SK-MEL-5 (cell line): ENCODE results near the gene MYLK. TPM values are rescaled to one million over a fixed set of nuclear protein-coding genes. Genes with fewer than 3 reads are reported as not detected.
"Not testable (repeated sequence)": the region's sequence is repeated elsewhere in the genome, so short reads cannot be mapped to it uniquely, and the experiment has no call there.

ENCODE experiments used
- DNase-seq: peaks from one replicate; pipeline ENCODE4 v3.0.0-alpha.2; 2016; ENCODE audit warnings: low read depth, low spot score
- in situ Hi-C: cut with HindIII; loops from 2 replicates; pipeline ENCODE4 v1.10.0; 2016; ENCODE audit warnings: low sequenced_read_pairs, high pct_unique_total_duplicates, low pct_unique_long_range_greater_than_20kb
- total RNA-seq: library from RNA; depleted of rRNA; stranded (reverse); fragments of >200 nt; shearing (Covaris generic); gene quantifications from 2 replicates; pipeline ENCODE4 v1.2.3, GENCODE V29; 2014

MYLK gene
- total RNA-seq, 1 experiment from 2014 or later, result 23.7 TPM

DNA sequence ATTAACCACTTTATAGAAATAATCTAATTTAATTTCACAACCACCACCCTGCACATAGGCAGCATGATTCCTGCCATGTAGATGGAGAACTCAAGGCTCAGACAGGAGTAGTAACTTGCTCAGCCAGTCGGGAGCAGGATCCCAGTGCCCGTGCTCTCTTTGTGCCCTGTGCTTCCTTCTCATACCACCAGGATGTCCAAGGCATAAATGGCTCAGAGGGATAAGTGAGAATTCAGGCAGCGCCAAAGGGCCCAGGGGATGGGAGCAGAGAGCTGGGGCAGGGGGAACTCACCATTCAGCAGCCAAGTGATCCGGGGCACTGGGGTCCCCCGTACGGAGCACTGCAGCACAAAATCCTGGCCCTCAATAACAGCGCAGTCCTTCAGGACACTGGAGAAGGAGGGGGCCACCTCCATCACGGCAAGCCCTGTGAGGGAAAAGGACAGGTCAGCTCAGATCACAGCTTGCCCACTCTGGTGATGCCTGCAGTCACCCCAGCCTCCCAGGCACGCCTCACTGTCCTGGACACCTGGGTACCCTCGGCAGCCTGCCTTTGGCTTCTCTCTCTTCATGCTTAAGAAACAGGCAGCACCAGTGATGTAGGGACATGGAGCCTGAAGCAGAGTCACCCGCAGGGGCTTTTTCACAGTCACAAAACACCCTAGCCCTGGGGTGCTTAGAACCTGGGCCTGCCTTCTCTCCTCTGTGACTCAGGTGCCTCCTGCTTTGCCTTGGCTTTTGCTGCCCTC is 158.3 kb downstream of the MYLK start:
- DNase-seq, result peak; percentile 48
- in situ Hi-C loops, result no loop called here

DNA sequence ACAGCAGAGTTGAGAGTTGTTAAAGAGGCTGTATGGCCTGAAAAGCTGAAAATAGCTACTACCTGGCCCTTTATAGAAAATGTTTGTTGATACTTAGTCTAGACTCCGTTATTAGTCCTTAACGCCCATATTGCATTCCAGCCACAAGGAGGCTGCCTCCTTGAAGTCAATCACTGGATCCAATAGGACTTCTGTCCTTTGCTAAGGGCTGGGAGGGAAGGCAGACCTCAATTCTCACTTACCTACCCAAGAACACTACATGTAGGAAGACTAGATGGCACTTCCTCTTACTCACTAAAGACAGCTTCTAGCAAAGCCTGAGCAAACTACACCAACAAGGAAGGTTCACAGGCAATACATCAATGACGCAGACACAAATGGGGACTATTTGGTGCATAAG is 159.8 kb downstream of the MYLK start:
- DNase-seq, result peak; percentile 21

DNA sequence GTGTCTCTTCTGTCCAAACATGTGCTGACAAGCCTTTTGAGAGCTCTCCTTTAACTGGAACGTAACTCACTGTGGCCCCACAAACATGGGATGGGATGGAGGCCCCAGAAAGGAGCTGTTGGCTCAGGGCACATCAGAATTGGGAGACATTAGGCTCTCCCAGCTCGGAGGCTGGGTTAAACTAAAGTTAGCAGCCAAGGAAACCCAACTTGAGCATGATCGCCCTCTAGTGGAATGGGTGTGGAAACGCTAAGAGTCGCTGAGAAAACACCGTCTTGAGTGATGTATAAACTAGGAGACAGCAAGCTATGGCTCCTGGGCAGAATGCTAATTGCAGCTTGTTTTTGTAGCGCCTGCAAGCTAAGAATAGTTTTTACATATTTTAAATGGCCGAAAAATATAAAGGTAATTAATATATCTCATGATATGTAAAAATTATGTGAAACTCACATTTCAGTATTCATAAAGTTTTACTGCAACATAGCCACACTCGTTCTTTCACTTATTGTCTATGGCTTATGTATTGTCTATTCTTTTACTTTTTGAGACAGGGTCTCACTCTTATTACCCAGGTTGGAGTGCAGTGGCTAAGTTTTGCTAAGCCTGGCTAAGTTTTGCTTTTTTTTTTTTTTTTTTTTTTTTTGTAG is 160.5 kb downstream of the MYLK start:
- in situ Hi-C loops, result no loop called here
- peak; percentile 93 for DNase-seq

More for the DNA sequence above, 159.8 kb downstream of the MYLK start:
- in situ Hi-C loops, result no loop called here

DNA sequence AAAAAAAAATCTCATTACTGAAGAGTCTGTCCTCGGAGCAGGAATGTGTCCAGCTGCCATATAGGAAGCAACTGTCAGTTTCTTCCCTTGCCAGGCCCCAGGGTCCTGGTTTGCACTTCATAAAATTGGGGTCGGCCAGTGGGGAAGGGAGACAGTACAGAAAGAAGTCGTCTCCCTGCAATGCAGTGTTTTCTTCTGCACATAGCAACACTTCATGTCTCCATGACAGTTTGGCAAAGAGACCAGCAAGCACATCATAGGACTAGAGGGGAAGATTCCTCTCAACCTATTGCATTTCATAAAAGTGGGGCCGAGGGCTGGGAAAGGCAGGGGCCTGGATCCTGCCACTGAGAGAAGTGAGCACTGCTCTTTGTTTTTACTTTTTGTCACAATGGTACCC is 161.1 kb downstream of the MYLK start:
- no peak for DNase-seq
- in situ Hi-C loops, result no loop called here

DNA sequence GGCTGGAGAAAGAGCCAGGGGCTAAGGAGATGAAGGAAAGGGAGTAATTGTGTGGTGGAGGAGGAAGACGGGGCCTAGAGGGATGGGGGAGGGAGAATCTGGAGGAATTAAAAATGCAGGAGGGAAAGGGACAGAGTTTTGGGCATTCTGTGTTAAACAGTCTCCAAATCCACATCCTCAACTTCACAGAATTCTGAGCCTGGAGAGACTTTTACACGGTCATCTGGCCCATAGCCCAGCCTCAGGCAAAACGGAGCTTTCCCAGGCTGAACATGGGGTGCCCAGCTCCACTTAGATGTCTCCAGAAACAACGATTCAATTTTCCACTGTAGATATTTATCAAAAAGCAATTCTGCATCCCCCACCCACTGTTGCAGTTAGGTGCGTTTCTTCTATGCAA is 161.7 kb downstream of the MYLK start:
- in situ Hi-C loops, result no loop called here
- DNase-seq, result no peak

DNA sequence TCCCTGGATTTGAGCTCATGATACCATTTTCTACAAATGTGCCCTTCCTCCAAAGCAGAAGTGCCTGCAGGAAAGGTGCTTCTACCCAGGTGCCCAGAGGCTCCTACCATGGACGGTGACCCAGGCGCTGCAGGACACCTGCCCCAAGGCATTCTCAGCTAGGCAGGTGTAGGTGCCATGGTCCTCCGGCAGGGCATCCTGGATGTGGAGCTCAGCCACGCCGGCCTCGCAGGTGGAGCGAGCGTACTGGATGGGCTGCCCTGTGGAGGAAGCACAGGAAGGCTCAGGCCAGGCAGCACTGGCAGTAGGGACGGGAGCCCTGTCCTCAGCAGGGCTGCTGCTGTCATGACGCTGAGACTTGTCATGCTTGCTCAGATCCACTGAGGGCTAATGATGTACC is 162.1 kb downstream of the MYLK start:
- no peak for DNase-seq
- in situ Hi-C loops, result no loop called here

DNA sequence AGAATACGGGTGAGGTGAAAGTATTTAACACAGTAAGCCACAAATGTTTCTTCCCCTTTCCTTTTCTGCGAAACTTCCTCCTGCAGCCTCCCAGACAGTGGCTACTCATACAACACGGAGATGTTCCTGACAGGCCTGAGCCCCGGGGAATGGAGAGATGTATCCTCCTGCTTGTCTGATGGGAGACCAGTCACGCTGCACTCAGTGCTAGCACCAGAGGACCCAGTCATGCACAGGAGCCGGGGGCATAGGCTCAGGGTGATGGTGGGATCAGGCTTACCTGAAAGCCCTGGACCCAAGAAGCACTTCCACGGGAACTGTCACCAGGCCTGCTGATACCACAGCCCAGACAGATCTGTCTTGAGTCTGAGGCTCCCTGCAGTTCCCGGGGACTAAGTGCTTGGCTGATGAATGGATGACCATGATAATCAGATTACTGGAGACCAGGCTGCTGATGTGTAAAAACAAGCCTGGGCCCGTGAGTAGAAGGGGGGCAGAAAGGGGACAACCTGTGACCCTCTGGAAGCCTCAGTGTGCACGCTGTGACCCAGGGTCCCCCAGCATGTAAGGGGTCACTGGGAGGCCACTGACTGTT is 162.9 kb downstream of the MYLK start:
- DNase-seq, in situ Hi-C loops: not testable (repeated sequence)

DNA sequence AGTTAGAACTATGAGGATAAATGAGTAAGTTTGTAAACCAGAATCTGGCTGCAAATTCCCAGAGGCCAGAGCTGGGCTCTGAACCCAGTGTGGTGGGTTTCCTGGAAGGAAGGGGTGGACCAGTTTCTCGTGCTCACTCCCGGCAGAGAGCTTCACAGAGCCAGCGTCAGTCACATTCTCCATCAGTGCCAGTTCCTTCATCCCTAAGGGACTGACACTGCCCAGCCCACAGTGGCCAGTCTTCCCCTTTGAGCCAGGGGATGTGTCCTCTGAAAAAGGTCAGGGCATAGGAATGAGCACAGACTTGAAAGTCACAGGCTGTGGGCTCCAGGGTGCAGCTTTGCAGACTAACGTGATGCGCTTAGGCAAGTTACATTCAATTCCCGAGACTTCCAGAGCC is 163.5 kb downstream of the MYLK start:
- in situ Hi-C loops, result no loop called here
- no peak for DNase-seq

DNA sequence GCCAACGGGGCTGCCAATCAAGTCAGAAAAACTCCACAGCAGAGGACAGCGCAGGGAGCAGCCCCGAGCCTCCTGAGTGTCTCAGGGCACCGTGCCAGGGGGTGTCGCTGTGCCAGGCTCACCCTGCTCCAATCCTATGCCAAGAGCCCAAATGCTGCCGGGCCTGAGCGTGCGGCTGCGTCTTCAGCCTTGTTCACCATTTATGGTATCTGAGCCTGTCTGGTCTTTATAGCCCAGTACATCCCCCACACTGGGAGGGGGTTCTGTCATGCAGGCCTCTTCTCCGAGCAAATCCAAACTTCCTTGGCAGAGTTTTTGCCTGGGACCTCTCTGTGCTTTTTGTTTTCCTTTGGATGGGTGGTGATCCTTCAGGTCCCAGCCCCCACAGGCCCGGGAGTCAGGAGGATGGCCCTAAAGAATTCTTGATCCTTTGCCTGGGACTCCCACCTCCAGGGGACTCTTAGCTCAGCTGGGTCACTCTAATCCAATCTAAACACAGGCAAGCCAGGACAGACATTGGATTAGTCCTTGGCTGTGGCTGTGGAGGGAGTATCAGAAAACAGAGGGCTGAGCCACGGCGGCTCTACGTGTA is 164.2 kb downstream of the MYLK start:
- in situ Hi-C loops, result no loop called here

DNA sequence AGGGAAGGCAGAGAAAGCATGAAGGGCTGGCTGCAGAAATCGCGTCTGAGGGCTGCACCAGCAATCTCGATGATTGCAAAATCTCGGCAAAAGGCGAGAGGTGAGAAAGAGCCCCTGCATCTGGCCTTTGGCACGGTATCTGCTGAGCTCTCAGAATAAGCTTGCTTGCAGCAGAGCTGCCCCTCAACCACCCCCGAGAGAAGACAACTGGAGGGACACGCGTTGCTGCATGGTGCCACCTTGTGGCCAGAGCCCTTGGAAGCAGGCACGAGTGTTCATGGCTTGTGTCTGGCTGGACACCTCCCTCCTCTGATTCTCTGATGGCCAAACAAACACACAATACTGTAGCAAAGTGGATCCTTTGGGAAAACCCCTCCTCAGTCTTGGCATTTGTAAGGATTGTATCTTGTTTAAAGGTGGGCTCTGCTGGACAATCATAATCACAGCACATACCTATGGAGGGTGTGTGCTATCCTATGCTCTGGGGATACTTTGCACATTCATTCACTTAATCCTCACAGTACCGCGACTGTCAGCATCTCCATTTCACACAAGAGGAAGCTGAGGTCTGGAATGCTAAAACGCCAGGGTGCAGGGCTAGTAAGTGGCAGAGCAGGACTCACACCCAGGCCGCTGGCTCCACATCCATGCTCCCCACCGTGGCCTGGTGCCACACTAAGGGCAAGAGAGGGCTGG is 164.9 kb downstream of the MYLK start:
- in situ Hi-C loops, result not testable (repeated sequence)
- DNase-seq, result peak; percentile 82

More for the DNA sequence above, 164.2 kb downstream of the MYLK start:
- no peak for DNase-seq

DNA sequence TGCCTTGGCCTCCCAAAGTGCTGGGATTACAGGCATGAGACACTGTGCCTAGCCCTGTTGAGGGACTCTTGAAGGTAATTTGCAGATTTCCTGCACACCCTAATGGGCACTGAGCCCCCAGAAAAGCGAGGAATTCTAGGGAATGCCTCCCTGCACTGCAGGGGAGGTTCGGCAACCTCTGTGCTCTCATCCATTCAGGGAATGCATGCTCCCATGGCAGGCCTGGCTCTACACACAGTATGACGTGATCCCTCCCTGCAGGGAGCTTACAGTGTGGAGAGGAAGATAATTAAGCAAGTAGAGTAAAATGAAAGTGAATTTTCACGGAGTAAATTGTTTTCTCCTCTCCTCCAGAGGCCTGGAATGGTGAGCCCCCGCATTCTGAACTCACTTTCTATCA is 166.0 kb downstream of the MYLK start:
- no peak for DNase-seq
- in situ Hi-C loops, result no loop called here

DNA sequence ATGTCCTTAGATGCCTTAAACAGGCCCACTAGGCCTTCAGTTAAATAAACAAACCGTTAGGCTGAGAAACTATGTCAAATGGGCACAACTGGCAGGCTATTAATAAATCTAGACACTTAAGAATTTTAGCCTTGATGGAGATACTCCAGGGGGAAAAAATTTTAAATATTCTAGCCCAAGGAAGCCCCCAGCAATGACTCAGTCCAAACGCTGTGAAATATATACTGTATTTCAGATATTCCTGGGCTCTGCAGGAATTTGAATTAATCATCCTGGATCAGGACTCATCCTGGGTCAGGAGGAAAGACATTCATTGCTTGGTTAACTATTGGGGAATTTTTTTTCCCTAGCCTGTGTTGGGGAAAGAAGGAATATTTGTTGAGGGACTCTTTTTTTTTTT is 166.7 kb downstream of the MYLK start:
- DNase-seq, in situ Hi-C loops: not testable (repeated sequence)

DNA sequence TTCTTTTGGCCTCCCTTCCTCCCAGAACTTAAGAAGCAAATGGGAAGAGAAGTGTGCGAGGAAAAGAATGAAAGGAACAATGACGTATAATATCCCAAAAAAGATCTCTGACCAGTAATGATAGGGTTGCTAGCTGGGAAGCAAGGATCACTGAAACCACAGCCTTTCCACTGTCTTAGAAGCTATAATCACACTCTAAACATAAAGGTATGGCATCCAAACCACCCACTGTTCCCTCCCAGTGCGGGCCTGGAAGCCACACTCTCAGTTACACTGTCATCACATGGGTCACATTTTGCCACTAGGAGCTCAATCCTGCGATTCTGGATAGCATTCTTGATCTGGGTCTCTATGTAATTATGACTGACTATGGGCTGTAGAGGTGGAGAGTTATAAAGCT is 167.7 kb downstream of the MYLK start:
- no peak for DNase-seq
- in situ Hi-C loops, result no loop called here

DNA sequence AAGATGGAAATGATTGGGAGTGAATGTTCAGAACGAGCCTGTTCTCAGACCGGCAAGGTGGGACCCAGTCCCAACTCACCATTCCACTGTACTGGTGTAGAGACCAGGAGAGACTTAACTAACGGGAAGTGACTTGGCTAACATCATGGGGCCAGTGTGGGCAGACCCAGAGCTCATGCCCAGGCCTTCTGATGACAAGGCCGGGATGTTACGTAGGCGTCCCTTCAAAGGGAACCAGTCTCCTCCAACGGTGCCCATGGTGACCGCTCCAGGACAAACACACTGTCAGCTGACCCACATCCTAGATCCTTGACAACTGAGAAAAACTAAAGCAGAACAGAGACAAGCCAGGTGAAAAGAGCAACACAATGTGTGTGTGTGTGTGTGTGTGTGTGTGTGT is 170.9 kb downstream of the MYLK start:
- in situ Hi-C loops, result no loop called here
- DNase-seq, result no peak

DNA sequence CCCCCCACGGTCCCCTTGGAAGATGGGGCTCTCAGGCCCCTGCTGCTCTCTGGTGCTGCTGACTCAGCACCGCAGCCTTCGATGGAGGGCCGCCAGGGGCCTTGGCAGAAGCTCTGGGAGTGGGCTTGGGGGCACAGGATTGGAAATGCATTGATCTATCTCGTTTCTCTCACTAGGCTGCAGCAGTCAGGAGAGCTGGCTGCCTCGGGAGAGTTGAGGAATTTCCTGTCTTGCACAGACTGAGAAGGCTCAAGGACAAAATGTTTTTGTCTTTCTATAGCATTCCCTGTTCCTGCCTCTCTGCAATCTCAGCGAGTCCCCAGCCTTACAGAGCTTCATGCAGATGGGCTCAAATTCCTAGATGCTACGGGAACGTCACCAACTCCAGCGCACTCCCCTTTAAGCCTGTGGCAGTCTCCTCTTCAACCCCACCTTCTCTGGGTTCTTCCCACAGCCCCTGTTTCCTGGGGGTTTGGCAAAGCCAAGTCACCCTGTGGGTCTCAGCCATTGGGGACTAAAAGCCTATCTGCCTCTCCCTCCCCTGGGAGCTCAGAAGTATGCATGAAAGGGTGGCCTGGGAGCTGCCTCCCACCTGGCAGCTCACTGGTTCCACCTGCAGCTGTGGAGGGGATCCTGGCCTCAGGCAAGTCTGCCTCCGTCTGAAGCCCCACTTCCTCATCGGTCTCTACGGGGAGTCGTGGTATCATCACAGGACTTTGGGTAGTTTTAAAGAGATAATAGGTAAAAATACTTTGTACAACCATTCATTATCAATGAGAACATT is 171.9 kb downstream of the MYLK start:
- DNase-seq, result peak; percentile 37
- in situ Hi-C loops, result no loop called here

DNA sequence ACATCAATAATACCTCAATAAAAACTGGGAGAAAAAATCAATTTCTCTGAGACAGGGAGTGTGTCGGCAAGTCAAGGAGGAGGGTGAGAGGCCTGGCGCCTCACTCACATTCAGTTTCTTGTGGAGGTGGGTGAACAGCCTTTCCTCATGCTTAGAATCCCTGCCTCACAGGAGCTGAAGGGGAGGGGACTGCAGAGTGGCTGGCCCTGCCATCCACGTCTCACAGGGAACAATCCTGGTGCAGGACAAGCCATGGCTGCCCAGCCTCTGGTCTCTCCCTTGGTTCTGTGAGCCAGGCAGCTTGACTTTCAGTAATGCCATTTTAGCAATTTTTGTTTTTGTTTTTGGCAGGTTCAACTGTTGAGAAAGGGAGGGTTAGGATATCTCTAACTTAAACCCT is 172.8 kb downstream of the MYLK start:
- in situ Hi-C loops, result no loop called here
- DNase-seq, result no peak

DNA sequence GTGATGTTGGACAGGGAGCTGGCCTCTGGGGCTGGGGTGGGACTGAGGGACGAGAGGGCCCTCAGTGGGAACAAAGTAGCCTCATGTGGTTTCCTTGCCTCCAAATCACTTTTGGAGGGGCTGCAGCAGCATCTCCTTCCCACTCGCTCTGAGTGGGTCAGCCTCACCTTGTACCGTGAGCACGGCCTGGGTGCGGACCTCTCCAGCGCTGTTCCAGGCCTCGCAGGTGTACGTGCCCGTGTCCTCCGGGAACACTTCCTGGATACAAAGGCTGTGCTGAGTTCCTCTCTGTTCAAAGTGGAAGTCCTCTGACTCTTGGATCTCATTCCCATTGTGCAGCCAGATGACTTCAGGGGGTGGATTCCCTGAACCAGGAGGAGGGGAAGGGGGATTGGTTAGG is 175.6 kb downstream of the MYLK start:
- DNase-seq, result no peak
- in situ Hi-C loops, result no loop called here
